ENCODE results near the gene C3orf52. TPM values are rescaled to one million over a fixed set of nuclear protein-coding genes. Genes with fewer than 3 reads are reported as not detected.

Gene C3orf52
- total RNA-seq, 1 donor from 2014 or later, result 2.4 TPM

GRCh38 chr3:112093180-112093522, 7.0 kb downstream of the C3orf52 start:
- Histone ChIP-seq H3K4me1 (peaks cover 43% of the 10 kb centered on the region), H3K27ac (replicated peaks) (peak overlapping the region; percentile 77), H3K9me3 (replicated peaks) (no peaks in the 10 kb centered on the region), H3K36me3 (no peaks in the 10 kb centered on the region), H3K27me3 (ENCODE audit: low read depth) (no peaks in the 10 kb centered on the region), H3K4me3 (peak overlapping the region; percentile 31)
- TF ChIP-seq CTCF (IDR thresholded peaks at IDR 0.05; ENCODE audit: borderline replicate concordance), result no peak
- DNase-seq, result no peak
- intact Hi-C loops (cut with micrococcal nuclease), result no loop called here

DNA sequence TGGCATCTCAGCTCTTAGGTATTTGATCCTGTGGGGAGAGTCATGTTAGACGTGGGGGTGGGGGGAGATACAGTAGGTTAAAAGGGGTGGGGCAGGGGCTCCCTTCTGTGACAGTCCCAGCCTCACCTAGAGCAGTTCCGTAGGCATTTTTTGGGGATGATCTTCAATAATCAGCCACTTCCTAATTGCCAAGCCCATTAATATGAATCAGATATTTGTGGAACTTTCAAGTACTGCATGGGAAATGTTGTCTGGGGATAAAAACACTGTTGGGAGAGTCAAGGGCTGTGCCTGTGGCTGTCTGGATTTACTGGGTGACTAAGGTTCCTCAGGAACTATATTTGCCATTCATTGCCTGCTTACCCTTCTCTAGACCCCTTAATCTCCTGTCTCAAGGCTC, 9.5 kb downstream of the C3orf52 start:
- intact Hi-C loops (cut with micrococcal nuclease), result no loop called here
- Histone ChIP-seq H3K36me3 (no peaks in the 10 kb centered on the region), H3K4me1 (peaks cover 34% of the 10 kb centered on the region), H3K27me3 (ENCODE audit: low read depth) (no peaks in the 10 kb centered on the region), H3K9me3 (replicated peaks) (no peaks in the 10 kb centered on the region), H3K4me3 (no peak overlapping the region), H3K27ac (replicated peaks) (no peak overlapping the region)
- TF ChIP-seq CTCF (IDR thresholded peaks at IDR 0.05; ENCODE audit: borderline replicate concordance), result no peak
- no peak for DNase-seq

DNA sequence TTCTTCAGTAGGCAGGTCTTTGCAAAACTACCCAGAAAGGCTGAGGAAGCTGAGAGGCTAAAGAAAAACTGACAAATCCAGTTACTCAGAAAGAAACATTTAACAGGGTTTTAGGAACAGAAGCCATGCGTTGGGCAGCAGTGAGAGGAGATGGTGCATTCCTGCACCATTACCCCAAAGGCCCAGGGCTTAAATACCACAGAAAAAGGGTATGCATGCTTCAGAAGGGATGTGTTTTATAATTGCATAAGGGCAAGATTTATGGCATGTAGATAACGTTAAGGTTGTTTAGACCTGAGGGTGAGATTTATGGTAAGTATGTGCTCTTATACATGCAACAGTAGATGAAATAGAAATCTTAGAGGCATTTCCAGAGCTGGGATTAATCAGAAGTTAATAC, 10.0 kb downstream of the C3orf52 start:
- no peak for DNase-seq
- Histone ChIP-seq H3K9me3 (replicated peaks) (no peaks in the 10 kb centered on the region), H3K36me3 (no peaks in the 10 kb centered on the region), H3K4me3 (no peak overlapping the region), H3K4me1 (peaks cover 29% of the 10 kb centered on the region), H3K27ac (replicated peaks) (no peak overlapping the region), H3K27me3 (ENCODE audit: low read depth) (no peaks in the 10 kb centered on the region)
- TF ChIP-seq CTCF (IDR thresholded peaks at IDR 0.05; ENCODE audit: borderline replicate concordance), result no peak
- intact Hi-C loops (cut with micrococcal nuclease), result no loop called here

- H3K4me1 ChIP-seq, result peaks cover 20% of the 10 kb centered on the region
- intact Hi-C loops (cut with micrococcal nuclease), result no loop called here
- TF ChIP-seq CTCF (IDR thresholded peaks at IDR 0.05; ENCODE audit: borderline replicate concordance), result no peak
- H3K36me3 ChIP-seq, result no peaks in the 10 kb centered on the region
- DNase-seq, result no peak
- H3K27me3 ChIP-seq (ENCODE audit: low read depth), result no peaks in the 10 kb centered on the region
- H3K4me3 ChIP-seq, result no peak overlapping the region
- no peak overlapping the region for H3K27ac ChIP-seq (replicated peaks)
- H3K9me3 ChIP-seq (replicated peaks), result no peaks in the 10 kb centered on the region
Observed at GRCh38 chr3:112097378-112097777, 11.2 kb downstream of the C3orf52 start.

GRCh38 chr3:112101916-112102315, 15.7 kb downstream of the C3orf52 start:
- no peak overlapping the region for H3K27ac ChIP-seq (replicated peaks)
- H3K36me3 ChIP-seq, result no peaks in the 10 kb centered on the region
- intact Hi-C loops (cut with micrococcal nuclease), result no loop called here
- no peaks in the 10 kb centered on the region for H3K9me3 ChIP-seq (replicated peaks)
- no peak for DNase-seq
- no peak overlapping the region for H3K4me3 ChIP-seq
- H3K4me1 ChIP-seq, result peaks cover 9% of the 10 kb centered on the region
- no peak for TF ChIP-seq CTCF (IDR thresholded peaks at IDR 0.05; ENCODE audit: borderline replicate concordance)
- no peaks in the 10 kb centered on the region for H3K27me3 ChIP-seq (ENCODE audit: low read depth)

DNA sequence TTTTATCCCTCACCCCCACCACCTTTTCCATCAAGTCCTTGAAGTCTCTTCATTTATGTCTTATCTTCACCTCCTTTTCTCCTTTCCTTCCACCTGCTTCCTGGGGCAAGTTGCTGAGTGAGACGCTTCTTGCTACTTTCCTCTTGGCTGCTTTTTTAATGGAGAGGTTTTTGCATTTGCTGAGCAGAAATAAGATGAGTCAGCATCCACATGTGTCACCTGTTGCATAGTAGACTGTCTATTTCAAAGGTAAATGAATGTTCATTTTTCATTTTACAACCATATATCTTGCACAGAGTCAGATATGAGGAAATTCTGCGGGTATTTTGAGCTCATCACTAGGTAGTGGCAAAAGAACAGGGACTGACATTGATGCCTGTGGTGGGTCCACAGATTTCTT, 18.6 kb downstream of the C3orf52 start:
- no peak for TF ChIP-seq CTCF (IDR thresholded peaks at IDR 0.05; ENCODE audit: borderline replicate concordance)
- Histone ChIP-seq H3K27me3 (ENCODE audit: low read depth) (no peaks in the 10 kb centered on the region), H3K27ac (replicated peaks) (no peak overlapping the region), H3K36me3 (no peaks in the 10 kb centered on the region), H3K4me1 (no peaks in the 10 kb centered on the region), H3K9me3 (replicated peaks) (no peaks in the 10 kb centered on the region), H3K4me3 (no peak overlapping the region)
- DNase-seq, result no peak
- intact Hi-C loops (cut with micrococcal nuclease), result no loop called here
